Measurements from ENCODE around the gene DMRTC1.
"Not testable (repeated sequence)": the region's sequence is repeated elsewhere in the genome, so short reads cannot be mapped to it uniquely, and the experiment has no call there.

Gene DMRTC1, protein sequence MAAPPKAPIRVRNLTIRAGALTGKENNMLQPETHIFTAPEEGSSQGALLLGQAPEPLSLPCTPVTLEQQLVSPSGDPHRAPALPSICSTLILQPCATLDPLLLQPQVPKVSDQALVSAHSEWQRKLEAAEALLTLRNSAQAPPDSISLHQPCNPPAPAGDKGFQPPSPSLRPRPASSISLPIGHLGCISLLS

DNA sequence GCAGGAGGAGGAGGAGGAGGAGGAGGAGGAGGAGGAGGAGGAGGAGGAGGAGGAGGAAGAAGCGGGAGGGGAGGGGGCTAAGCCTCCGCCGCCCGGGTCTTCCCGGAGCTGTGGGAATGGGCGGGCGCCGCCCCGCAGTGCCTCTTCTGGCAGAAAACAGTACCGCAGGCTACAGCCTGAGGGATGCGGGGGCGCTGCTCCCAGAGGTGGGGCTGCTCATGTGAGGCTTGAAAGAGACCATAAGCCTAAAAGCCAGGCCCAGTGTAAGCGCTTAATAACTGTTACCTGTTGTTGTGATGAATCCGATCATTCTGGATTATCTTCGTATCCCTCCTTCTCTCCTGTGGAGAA is at the start of gene DMRTC1:
TSS of gene DMRTC1 (minus strand) at position 19 of the 351 bp plus-strand sequence. CDS start 68,143 bp downstream, outside the sequence.
- intact Hi-C loops (cut with DNase I); DNase-seq: not testable (repeated sequence)

DNA sequence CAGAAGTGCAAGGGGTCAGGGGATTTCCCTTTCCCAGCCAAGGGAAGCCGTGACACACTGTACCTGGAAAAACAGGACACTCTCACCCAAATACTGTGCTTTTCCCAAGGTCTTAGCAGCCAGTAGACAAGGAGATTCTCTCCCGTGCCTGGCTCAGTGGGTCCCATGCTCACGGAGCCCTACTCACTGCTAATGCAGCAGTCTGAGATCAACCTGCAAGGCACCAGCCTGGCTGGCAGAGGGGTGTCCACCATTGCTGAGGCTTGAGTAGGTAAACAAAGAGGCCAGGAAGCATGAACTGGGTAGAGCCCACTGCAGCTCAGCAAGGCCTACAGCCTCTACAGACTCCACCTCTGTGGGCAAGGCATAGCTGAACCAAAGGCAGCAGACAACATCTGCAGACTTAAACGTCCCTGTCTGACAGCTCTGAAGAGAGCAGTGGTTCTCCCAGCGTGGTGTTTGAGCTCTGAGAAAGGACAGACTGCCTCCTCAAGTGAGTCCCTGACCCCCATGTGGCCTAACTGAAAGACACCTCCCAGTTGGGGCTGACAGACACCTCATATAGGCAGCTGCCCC is 37.3 kb upstream of the DMRTC1 start:
- DNase-seq, result peak in 2 of 10 donors; percentile 18 to 27
- intact Hi-C loops (cut with DNase I), result not testable (repeated sequence)

DNA sequence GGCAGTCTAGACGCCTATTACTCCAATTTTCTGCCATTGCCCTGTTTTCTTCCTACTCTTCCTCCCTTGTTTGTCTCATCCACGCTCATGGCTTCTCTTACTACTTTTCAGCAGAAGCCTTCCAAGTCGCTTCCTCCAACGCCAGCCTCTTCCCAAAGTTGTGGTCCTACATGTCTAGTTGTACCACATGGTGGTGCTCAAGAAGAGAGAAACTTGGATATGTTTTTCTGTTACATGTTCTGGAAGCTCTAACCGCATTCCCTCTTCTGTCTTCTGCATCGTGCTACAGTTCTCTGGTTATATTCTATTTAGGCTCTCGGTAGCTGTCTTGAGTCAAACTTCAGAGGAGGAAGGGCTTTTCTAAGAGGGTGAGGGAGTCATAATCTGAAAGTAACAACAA is 31.2 kb upstream of the DMRTC1 start:
- intact Hi-C loops (cut with DNase I); DNase-seq: not testable (repeated sequence)

DNA sequence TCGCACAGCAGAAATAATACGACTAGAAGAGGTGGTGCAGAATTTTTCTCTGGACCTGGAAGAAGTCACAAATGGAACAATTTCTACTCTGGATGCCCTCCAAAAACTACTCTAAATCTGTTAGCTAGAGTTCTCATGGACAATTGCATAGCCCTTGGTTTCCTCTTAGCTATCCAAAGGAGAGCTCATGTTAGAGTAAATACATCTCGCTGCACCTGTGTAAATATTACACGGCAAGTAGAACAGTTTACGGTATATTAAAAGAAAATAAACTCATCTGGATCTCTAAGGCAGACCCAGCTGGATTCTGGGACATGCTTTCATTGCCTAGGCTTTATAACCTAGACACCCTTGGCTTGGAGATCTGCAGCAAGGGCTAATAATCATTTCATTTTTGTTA is 28.2 kb upstream of the DMRTC1 start:
- intact Hi-C loops (cut with DNase I); DNase-seq: not testable (repeated sequence)

DNA sequence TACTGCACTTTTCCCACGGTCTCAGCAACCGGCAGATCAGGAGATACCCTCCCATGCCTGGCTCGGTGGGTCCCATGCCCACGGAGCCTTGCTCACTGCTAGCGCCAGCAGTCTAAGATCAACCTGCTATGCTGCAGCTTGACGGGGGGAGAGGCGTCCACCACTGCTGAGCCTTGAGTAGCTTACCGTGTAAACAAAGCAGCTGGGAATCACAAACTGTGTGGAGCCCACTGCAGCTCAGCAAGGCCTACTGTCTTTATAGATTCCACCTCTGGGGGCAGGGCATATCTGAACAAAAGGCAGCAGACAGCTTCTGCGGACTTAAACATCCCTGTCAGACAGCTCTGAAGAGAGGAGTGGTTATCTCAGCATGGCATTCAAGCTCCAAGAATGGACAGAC is 16.3 kb upstream of the DMRTC1 start:
- intact Hi-C loops (cut with DNase I); DNase-seq: not testable (repeated sequence)

DNA sequence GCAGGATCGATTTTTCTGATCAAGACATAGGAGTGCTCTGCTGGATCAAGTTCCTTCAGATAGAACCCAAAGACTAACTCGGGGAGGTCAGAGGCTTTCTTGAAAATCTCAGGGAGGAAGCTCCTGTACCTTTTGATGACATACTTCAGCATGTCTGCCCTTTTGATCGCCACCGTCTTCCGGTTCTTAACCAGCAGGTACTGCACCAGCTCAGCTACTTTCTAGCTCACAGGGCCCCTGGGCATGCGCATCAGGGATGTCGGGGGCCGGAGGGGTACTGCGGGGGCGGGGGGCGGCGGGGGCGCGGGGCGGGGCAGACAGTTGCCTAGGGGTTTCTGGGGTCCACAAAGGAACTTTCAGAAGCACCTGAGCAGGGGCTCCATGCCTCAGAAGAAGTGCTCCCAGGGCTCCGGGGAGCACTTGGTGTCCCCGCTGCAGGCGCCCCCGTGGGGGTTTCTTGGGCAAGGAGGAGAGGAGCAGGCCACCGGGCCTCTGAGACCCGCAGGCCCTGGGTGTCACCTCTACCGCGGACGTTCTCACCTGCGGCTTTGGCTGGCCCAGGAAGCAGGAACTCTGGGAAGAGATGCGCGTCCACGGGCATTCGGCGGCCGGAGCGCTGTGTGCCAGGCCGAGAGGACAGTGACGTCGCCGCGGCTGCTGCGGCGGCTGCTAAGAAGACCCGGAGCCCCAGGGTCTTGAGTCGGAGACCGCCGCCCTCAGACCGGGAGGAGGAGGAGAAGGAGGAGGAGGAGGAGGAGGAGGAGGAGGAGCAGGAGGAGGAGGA is 410 bp downstream of the DMRTC1 start:
- intact Hi-C loops (cut with DNase I); DNase-seq: not testable (repeated sequence)

DNA sequence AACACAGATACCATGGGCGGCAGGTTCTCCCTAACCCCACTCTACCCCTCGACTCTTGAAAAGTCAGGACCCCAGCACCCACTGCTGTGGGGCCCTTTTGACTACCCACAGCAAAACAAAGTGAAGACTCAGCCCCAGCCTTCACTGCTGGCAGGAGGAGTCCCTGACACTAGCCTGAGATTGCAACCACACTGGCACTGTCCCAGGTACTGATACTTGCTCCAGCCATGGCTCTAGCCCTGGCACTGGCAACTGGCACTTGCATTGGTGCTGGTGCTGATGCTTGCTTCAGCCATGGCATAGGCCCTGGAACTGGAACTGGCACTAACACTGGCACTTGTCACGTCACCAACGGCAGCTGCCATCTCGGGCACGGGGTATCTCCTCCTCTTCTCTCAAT is 1.4 kb downstream of the DMRTC1 start:
- DNase-seq; intact Hi-C loops (cut with DNase I): not testable (repeated sequence)

DNA sequence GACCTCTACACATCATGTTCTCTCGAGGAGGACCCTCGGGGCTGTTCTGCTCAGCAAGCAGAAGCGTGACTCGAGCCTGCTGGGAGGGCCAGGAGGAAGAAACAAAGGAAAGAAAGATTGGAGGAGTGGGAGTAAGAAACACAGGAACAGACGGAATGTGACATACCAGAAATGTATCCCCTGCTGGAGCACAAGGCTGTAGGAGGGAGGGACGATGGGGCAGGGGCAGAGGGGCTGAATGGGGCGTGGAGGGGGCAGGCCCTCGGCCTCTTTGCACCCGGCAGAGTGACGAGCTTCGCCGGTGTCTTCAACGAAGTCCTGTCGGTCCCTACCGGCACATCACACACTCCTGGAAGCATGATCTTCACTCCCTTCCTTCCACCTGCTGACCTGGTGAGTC is 5.7 kb downstream of the DMRTC1 start, which contains the start of gene FAM236A:
TSS of gene FAM236A (plus strand) at position 301 of the 400 bp plus-strand sequence. CDS start at position 358, 57 bp downstream.
- intact Hi-C loops (cut with DNase I); DNase-seq: not testable (repeated sequence)

DNA sequence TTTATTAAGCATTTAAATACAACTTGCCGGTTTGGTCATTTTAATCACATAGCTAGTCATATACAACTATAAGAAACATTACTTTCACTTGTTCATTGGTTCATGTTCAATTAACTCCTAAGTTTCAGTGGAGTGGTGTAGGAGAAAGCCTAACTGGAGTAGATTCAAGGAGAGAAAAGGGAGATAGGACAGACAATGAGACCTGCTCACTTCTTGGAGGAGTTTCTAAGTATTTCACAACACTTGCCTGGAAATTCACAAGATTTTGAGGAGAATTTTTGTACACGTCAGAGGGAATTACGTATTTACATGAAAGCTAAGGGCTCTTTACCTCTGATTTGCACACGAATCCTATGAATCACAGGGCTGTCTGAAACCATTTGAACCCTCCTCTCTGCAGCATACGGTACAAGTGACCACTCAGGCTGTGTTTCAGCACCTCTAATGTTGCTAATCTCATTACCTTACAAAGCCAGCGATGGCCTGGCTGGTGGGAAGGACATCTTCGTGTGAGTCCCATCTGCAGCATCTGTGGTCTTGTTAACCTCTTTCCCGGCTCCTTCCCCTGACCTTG is 6.7 kb downstream of the DMRTC1 start:
- intact Hi-C loops (cut with DNase I); DNase-seq: not testable (repeated sequence)

DNA sequence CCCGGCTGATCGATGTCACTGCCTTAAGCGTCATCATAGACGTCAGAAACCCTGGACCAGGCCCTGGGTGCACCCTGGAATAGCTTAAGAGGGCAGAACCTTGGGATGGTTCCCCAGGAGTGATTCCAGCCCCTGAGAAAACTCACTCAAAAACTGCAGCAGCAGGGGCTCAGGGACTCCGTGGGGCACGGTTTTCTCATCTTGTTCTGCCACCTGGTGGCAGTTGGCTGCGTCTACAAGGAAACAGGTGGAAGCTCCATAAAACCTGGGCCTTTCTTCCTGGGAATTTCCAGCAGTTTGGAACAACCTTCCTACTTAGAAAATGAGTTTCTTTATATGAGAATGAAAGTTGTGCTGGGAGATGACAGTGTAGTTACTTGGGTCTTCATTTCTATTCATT is 7.2 kb downstream of the DMRTC1 start:
- DNase-seq; intact Hi-C loops (cut with DNase I): not testable (repeated sequence)

DNA sequence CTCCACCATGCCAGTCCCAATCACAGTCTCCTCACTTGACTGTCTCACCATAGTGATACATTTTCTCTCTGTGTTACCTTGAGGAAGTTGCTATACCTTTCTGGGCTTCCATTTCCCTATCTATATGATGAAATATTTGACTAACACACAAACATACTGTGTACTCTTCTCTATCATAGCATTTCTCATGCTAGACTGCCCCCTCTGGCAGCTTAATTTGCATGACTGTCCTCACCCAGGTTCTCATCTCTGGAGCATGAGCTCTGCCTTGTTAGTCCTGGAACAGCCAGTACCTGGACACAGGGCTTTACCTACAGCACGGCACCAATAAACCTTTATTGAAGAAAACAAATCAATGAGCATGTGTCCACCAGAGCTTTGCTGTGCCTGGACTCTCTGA is 11.4 kb downstream of the DMRTC1 start:
- intact Hi-C loops (cut with DNase I); DNase-seq: not testable (repeated sequence)

DNA sequence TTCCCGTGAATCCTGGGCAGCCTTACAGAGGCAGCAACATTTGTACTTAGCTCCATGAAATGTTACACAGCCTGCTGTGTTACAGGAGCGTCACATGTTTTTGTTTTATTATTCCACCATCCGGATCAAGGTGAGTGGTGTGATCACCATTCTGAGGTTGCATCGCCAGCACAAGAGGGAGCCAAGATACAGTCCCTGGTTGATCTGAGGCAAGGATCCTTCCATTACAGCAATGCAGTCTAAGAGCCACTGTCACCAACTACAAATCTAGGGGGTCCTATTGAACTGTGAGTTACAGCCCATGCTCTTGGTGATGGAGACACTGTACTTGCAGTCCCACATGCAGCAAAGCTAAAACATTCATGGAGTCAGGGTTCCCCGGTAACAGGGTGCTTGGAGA is 27.5 kb downstream of the DMRTC1 start:
- intact Hi-C loops (cut with DNase I); DNase-seq: not testable (repeated sequence)

DNA sequence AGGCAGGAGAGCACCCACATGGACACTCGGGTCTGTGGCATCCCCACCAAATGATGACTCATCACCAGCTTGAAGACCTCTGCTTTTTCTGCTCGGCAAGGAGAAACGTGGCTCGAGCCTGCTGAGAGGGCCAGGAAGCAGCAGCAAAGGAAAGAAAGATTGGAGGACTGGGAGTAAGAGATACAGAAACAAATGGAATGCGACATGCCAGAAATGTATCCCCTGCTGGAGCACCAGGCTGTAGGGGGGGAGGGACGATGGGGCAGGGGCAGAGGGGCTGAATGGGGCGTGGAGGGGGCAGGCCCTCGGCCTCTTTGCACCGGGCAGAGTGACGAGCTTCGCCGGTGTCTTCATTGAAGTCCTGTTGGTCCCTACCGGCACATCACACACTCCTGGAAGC is 31.3 kb downstream of the DMRTC1 start, which contains the start of gene FAM236C:
TSS of gene FAM236C (plus strand) at position 301 of the 400 bp plus-strand sequence. CDS start 100 bp downstream, outside the sequence.
- DNase-seq; intact Hi-C loops (cut with DNase I): not testable (repeated sequence)

DNA sequence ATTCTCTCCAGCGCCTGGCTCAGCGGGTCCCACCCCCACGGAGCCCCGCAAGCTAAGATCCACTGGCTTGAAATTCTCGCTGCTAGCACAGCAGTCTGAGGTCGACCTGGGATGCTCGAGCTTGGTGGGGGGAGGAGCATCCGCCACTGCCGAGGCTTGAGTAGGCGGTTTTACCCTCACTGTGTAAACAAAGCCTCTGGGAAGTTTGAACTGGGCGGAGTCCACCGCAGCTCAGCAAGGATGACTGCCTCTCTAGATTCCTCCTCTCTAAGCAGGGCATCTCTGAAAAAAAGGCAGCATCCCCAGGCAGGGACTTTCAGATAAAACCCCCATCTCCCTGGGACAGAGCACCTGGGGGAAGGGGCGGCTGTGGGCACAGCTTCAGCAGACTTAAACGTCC is 53.9 kb downstream of the DMRTC1 start:
- intact Hi-C loops (cut with DNase I); DNase-seq: not testable (repeated sequence)

DNA sequence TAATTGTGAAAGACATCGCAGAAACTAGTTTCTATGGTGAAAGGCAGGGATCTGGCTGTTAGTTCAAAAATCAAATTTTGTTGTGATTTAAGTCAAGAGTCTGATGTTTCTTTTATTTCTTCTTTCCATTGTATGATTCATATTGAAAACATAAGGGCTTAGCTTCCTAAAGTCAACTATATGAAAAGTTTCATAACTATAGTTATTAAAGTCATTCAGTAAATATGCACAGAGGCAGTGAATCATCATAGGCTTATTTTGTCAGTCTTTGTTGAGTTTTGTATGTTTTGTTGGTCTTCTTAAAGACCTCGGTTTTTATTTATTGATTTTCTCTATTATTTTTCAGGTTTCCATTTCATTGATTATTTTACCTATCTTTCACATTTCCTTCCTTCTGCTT is 60.7 kb downstream of the DMRTC1 start:
- DNase-seq; intact Hi-C loops (cut with DNase I): not testable (repeated sequence)

DNA sequence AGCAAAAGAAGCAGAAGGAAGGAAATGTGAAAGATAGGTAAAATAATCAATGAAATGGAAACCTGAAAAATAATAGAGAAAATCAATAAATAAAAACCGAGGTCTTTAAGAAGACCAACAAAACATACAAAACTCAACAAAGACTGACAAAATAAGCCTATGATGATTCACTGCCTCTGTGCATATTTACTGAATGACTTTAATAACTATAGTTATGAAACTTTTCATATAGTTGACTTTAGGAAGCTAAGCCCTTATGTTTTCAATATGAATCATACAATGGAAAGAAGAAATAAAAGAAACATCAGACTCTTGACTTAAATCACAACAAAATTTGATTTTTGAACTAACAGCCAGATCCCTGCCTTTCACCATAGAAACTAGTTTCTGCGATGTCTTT is 106.1 kb downstream of the DMRTC1 start:
- DNase-seq; intact Hi-C loops (cut with DNase I): not testable (repeated sequence)

DNA sequence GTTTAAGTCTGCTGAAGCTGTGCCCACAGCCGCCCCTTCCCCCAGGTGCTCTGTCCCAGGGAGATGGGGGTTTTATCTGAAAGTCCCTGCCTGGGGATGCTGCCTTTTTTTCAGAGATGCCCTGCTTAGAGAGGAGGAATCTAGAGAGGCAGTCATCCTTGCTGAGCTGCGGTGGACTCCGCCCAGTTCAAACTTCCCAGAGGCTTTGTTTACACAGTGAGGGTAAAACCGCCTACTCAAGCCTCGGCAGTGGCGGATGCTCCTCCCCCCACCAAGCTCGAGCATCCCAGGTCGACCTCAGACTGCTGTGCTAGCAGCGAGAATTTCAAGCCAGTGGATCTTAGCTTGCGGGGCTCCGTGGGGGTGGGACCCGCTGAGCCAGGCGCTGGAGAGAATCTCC is 112.9 kb downstream of the DMRTC1 start:
- DNase-seq; intact Hi-C loops (cut with DNase I): not testable (repeated sequence)

Data from posterior cingulate gyrus (tissue), 11 donors.